SU-DHL-6 (cell line): ENCODE results near the gene COL6A1.

Source experiments
- H2AFZ ChIP-seq: fragments of 200-600 bp; sonication (generic); 2 replicates; pipeline ENCODE4 v1.6.1; 2014; ENCODE audit warnings: low read depth, mild to moderate bottlenecking, moderate library complexity, mixed read lengths, antibody characterized with exemption, low read length; ENCODE audit not compliant: severe bottlenecking
- H3F3A ChIP-seq: fragments of 200-600 bp; shearing (Covaris generic); 2 replicates; pipeline ENCODE4 v1.6.0; 2016; ENCODE audit warnings: antibody characterized with exemption, mild to moderate bottlenecking; ENCODE audit not compliant: insufficient read depth
- H3K27ac ChIP-seq: fragments of 200-600 bp; sonication (generic); 2 replicates; pipeline ENCODE4 v1.5.1; 2016; ENCODE audit warnings: low read depth, mild to moderate bottlenecking, low read length, moderate library complexity, mixed read lengths
- H3K27me3 ChIP-seq: fragments of 200-600 bp; sonication (generic), shearing (Covaris generic); 2 replicates; pipeline ENCODE4 v1.6.0; 2014; ENCODE audit warnings: mild to moderate bottlenecking, low read length
- H3K36me3 ChIP-seq: fragments of 200-600 bp; sonication (generic); 2 replicates; pipeline ENCODE4 v1.6.1; 2014; ENCODE audit warnings: mild to moderate bottlenecking, low read length, mixed read lengths
- H3K4me2 ChIP-seq: fragments of 300-600, 200-600 bp; shearing (Covaris generic), sonication (generic); 2 replicates; pipeline ENCODE4 v1.6.0; 2014; ENCODE audit warnings: low read length, low read depth, mild to moderate bottlenecking; ENCODE audit not compliant: poor library complexity, severe bottlenecking
- H3K4me3 ChIP-seq: fragments of 200-600 bp; sonication (generic); 2 replicates; pipeline ENCODE4 v1.5.1; 2014; ENCODE audit warnings: antibody characterized with exemption, low read length, mild to moderate bottlenecking, mixed read lengths; ENCODE audit not compliant: insufficient read depth, poor library complexity, severe bottlenecking
- H3K79me2 ChIP-seq: fragments of 200-600 bp; sonication (generic); 2 replicates; pipeline ENCODE4 v1.6.1; 2014; ENCODE audit warnings: mild to moderate bottlenecking, low read length, moderate library complexity; ENCODE audit not compliant: insufficient read depth
- H3K9ac ChIP-seq: fragments of 200-600 bp; sonication (generic); 2 replicates; pipeline ENCODE4 v1.7.0; 2014; ENCODE audit warnings: mild to moderate bottlenecking, low read length
- H3K9me2 ChIP-seq: fragments of 200-600 bp; sonication (generic); replicated peaks from 2 replicates; pipeline ENCODE4 v1.6.1; 2014; ENCODE audit warnings: low read length; ENCODE audit not compliant: insufficient read depth
- H3K9me3 ChIP-seq: fragments of 200-600 bp; sonication (generic); 2 replicates; pipeline ENCODE4 v1.6.1; 2014; ENCODE audit warnings: low read length, mixed read lengths; ENCODE audit not compliant: insufficient read depth
- H4K20me1 ChIP-seq: fragments of 200-600 bp; sonication (generic); 2 replicates; pipeline ENCODE4 v1.6.1; 2014; ENCODE audit warnings: low read depth, mild to moderate bottlenecking, antibody characterized with exemption, low read length, moderate library complexity, mixed read lengths
- CTCF ChIP-seq: fragments of 200-600 bp; sonication (generic); IDR thresholded peaks from one replicate; pipeline ENCODE4 v1.5.1; 2017; ENCODE audit warnings: antibody characterized with exemption, mild to moderate bottlenecking, low read length, moderate library complexity; ENCODE audit not compliant: insufficient read depth, poor library complexity, severe bottlenecking
- EZH2phosphoT487 ChIP-seq: fragments of 200-600 bp; sonication (generic), shearing (Covaris generic); conservative IDR thresholded peaks from 2 replicates; pipeline ENCODE4 v1.6.1; 2018; ENCODE audit warnings: mild to moderate bottlenecking, antibody characterized with exemption, low read length, moderate library complexity, mixed read lengths

Gene COL6A1

GRCh38 chr21:46007492-46007868, 25.9 kb downstream of the COL6A1 start:
- H4K20me1 ChIP-seq: no peaks in the 10 kb centered on the region
- H3K27ac ChIP-seq: no peak overlapping the region
- no peaks in the 10 kb centered on the region for H3K9me2 ChIP-seq
- H2AFZ ChIP-seq: no peak overlapping the region
- no peak overlapping the region for H3K4me2 ChIP-seq
- H3K36me3 ChIP-seq: no peaks in the 10 kb centered on the region
- TF ChIP-seq CTCF: no peak
- no peak for TF ChIP-seq EZH2phosphoT487
- no peaks in the 10 kb centered on the region for H3F3A ChIP-seq
- H3K9me3 ChIP-seq: no peaks in the 10 kb centered on the region
- no peaks in the 10 kb centered on the region for H3K27me3 ChIP-seq
- no peak overlapping the region for H3K4me3 ChIP-seq
- H3K79me2 ChIP-seq: no peaks in the 10 kb centered on the region
- no peak overlapping the region for H3K9ac ChIP-seq

GRCh38 chr21:46008893-46009621, 27.5 kb downstream of the COL6A1 start:
- H3K27me3 ChIP-seq: no peaks in the 10 kb centered on the region
- H3K4me2 ChIP-seq: no peak overlapping the region
- H3F3A ChIP-seq: no peaks in the 10 kb centered on the region
- no peak overlapping the region for H3K27ac ChIP-seq
- no peaks in the 10 kb centered on the region for H3K36me3 ChIP-seq
- H3K4me3 ChIP-seq: no peak overlapping the region
- no peaks in the 10 kb centered on the region for H3K9me2 ChIP-seq
- H2AFZ ChIP-seq: no peak overlapping the region
- TF ChIP-seq CTCF (no peak), EZH2phosphoT487 (no peak)
- no peaks in the 10 kb centered on the region for H4K20me1 ChIP-seq
- no peak overlapping the region for H3K9ac ChIP-seq
- H3K79me2 ChIP-seq: no peaks in the 10 kb centered on the region
- no peaks in the 10 kb centered on the region for H3K9me3 ChIP-seq

- H3F3A ChIP-seq: no peaks in the 10 kb centered on the region
- no peak overlapping the region for H3K4me2 ChIP-seq
- no peaks in the 10 kb centered on the region for H3K79me2 ChIP-seq
- no peaks in the 10 kb centered on the region for H3K9me2 ChIP-seq
- TF ChIP-seq CTCF: no peak
- no peak for TF ChIP-seq EZH2phosphoT487
- H3K9ac ChIP-seq: no peak overlapping the region
- H4K20me1 ChIP-seq: no peaks in the 10 kb centered on the region
- H3K27ac ChIP-seq: no peak overlapping the region
- no peaks in the 10 kb centered on the region for H3K27me3 ChIP-seq
- no peak overlapping the region for H2AFZ ChIP-seq
- H3K9me3 ChIP-seq: no peaks in the 10 kb centered on the region
- H3K4me3 ChIP-seq: no peak overlapping the region
- no peaks in the 10 kb centered on the region for H3K36me3 ChIP-seq
These were observed 28.6 kb downstream of the COL6A1 start for GRCh38 chr21:46009951-46010705.
